MCF 10A (cell line): ENCODE results near the gene COBL. TPM values are rescaled to one million over a fixed set of nuclear protein-coding genes. Genes with fewer than 3 reads are reported as not detected.

Experiments
- BruUV-seq: library from RNA; stranded (reverse); fragments of 400-500 nt; replicated peaks from 2 replicates; lab custom pipeline; 2021; lab: Mats Ljungman, UMichigan
- CTCF ChIA-PET: fragments of 300-600 bp; sonication (Branson Sonifier 250); formaldehyde crosslinking; extraction: SDS; loops from one replicate; lab custom pipeline; 2021; ENCODE audit warnings: antibody characterized with exemption, inconsistent platforms; lab: Yijun Ruan, JAX
- POLR2A ChIA-PET: fragments of 300-600, 350-650 bp; sonication (Branson Sonifier 250); formaldehyde crosslinking; extraction: SDS; loops from one replicate; lab custom pipeline; 2020; ENCODE audit warnings: antibody characterized with exemption, inconsistent platforms; lab: Yijun Ruan, JAX
- DNase-seq: peaks from one replicate; pipeline ENCODE4 v3.0.0-alpha.2; 2018; ENCODE audit not compliant: unreplicated experiment
- H3K27ac Mint-ChIP-seq: one replicate; pipeline ENCODE4 v1.8.0; 2022; ENCODE audit warnings: mild to moderate bottlenecking, low read depth, mixed read lengths; ENCODE audit not compliant: unreplicated experiment
- H3K27me3 Mint-ChIP-seq: one replicate; pipeline ENCODE4 v1.8.0; 2022; ENCODE audit warnings: mixed read lengths; ENCODE audit not compliant: insufficient read depth, unreplicated experiment
- H3K36me3 Mint-ChIP-seq: one replicate; pipeline ENCODE4 v1.8.0; 2022; ENCODE audit warnings: mild to moderate bottlenecking, moderate library complexity, mixed read lengths; ENCODE audit not compliant: insufficient read depth, unreplicated experiment
- H3K4me1 Mint-ChIP-seq: one replicate; pipeline ENCODE4 v1.8.0; 2022; ENCODE audit warnings: mixed read lengths; ENCODE audit not compliant: insufficient read depth, unreplicated experiment
- H3K4me3 Mint-ChIP-seq: one replicate; pipeline ENCODE4 v1.8.0; 2022; ENCODE audit warnings: mild to moderate bottlenecking, moderate library complexity, mixed read lengths; ENCODE audit not compliant: unreplicated experiment
- H3K9me3 Mint-ChIP-seq: one replicate; pipeline ENCODE4 v1.8.0; 2022; ENCODE audit warnings: mixed read lengths; ENCODE audit not compliant: unreplicated experiment
- intact Hi-C: fragments of 100-400 bp; cut with micrococcal nuclease; formaldehyde crosslinking; loops from 2 replicates; pipeline ENCODE4 v1.14.1; 2022
- total RNA-seq: library from RNA; stranded (reverse); gene quantifications from 2 replicates; pipeline ENCODE4 v1.2.3, GENCODE V29; 2022
- TF ChIP-seq, protein P1 (sequence below): fragments of 200-600 bp; IDR thresholded peaks from one replicate; pipeline ENCODE4 v1.8.0; 2022; ENCODE audit warnings: antibody characterized with exemption, mild to moderate bottlenecking; ENCODE audit not compliant: unreplicated experiment

Gene COBL
- total RNA-seq, 1 experiment from 2014 or later = 12.3 TPM

- peaks cover 26% of the 10 kb centered on the region for H3K4me1 Mint-ChIP-seq
- H3K4me3 Mint-ChIP-seq = peak overlapping the region; percentile 9
- DNase-seq = peak; percentile 66
- CTCF ChIA-PET = interaction anchor here (0.5 to 9.3 kb wide), 37 partner anchors 10 to 1193 kb away, joined by 3 to 137 read pairs (median 5); no protein-coding TSS in a partner anchor
- peak overlapping the region; percentile 5 for H3K27ac Mint-ChIP-seq
- intact Hi-C loops = no loop called here
- H3K9me3 Mint-ChIP-seq = no peaks in the 10 kb centered on the region
- BruUV-seq = no TSS peak
- H3K36me3 Mint-ChIP-seq = no peaks in the 10 kb centered on the region
- POLR2A ChIA-PET = interaction anchor here (1.0 to 1.9 kb wide), 10 partner anchors 34 to 143 kb away, joined by 3 to 9 read pairs (median 4); no protein-coding TSS in a partner anchor
- H3K27me3 Mint-ChIP-seq = peaks cover 11% of the 10 kb centered on the region
- TF ChIP-seq, protein P1, sequence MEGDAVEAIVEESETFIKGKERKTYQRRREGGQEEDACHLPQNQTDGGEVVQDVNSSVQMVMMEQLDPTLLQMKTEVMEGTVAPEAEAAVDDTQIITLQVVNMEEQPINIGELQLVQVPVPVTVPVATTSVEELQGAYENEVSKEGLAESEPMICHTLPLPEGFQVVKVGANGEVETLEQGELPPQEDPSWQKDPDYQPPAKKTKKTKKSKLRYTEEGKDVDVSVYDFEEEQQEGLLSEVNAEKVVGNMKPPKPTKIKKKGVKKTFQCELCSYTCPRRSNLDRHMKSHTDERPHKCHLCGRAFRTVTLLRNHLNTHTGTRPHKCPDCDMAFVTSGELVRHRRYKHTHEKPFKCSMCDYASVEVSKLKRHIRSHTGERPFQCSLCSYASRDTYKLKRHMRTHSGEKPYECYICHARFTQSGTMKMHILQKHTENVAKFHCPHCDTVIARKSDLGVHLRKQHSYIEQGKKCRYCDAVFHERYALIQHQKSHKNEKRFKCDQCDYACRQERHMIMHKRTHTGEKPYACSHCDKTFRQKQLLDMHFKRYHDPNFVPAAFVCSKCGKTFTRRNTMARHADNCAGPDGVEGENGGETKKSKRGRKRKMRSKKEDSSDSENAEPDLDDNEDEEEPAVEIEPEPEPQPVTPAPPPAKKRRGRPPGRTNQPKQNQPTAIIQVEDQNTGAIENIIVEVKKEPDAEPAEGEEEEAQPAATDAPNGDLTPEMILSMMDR = no peak
Measured at GRCh38 chr7:51226063-51226755, 90.4 kb downstream of the COBL start.

DNA sequence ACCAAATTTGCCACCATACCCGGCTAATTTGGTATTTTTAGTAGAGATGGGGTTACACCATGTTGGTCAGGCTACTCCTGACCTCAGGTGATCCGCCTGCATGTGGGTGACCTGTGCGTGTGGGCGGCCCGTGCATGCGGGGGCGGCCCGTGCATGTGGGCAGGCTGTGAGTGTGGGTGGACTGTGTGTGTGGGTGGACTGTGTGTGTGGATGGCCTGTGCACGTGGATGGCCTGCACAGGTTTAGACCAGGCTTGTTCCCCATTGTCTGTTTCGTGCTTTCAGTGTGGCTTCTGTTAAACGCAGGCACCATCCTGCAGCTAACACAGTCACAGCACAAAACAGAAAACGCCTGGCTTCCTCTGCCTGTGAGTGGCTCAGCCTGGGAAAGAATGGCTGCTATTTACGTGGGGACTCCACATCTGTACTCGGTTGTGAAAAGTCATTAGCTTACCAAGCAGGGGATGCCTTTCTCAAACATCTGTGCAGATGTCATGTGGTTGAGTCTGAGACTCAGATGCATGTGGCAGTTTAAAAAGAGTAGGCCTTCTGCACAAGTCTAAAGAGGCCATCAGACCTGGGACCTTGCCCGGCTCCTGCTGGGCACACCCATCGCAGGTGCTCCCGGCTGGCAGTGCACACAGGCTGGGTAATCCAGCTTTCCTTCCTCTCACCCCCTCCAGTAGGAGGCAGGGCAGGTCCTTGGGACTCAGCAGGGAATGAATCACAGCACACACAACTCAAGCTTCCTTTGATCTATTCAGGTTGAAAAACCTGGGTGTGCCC lies 91.6 kb downstream of the COBL start:
- H3K4me1 Mint-ChIP-seq = peaks cover 26% of the 10 kb centered on the region
- H3K27ac Mint-ChIP-seq = peak overlapping the region; percentile 5
- DNase-seq = peak; percentile 79
- CTCF ChIA-PET = interaction anchor here (0.6 to 9.3 kb wide), 51 partner anchors 9 to 756 kb away, joined by 3 to 137 read pairs (median 5); no protein-coding TSS in a partner anchor
- peaks cover 2% of the 10 kb centered on the region for H3K27me3 Mint-ChIP-seq
- H3K9me3 Mint-ChIP-seq = no peaks in the 10 kb centered on the region
- BruUV-seq = no TSS peak
- POLR2A ChIA-PET = interaction anchor here (0.9 to 1.9 kb wide), 13 partner anchors 16 to 144 kb away, joined by 3 to 9 read pairs (median 4); no protein-coding TSS in a partner anchor
- intact Hi-C loops = loop anchor here (1.0 kb wide), 4 partner anchors 63 to 142 kb away; partner anchors contain the start of gene COBL
- H3K36me3 Mint-ChIP-seq = no peaks in the 10 kb centered on the region
- no peak overlapping the region for H3K4me3 Mint-ChIP-seq
- TF ChIP-seq, protein P1 = peak; percentile 47

- CTCF ChIA-PET = interaction anchor here (0.7 to 9.3 kb wide), 4 partner anchors 34 to 144 kb away, joined by 3 to 137 read pairs (median 116); no protein-coding TSS in a partner anchor
- POLR2A ChIA-PET = interaction anchor here (0.9 kb wide), 1 partner anchor 92 kb away, joined by 3 read pairs; no protein-coding TSS in a partner anchor
- H3K36me3 Mint-ChIP-seq = no peaks in the 10 kb centered on the region
- intact Hi-C loops = no loop called here
- H3K27me3 Mint-ChIP-seq = no peaks in the 10 kb centered on the region
- TF ChIP-seq, protein P1 = no peak
- BruUV-seq = no TSS peak
- H3K4me3 Mint-ChIP-seq = no peak overlapping the region
- H3K9me3 Mint-ChIP-seq = no peaks in the 10 kb centered on the region
- peak overlapping the region; percentile 28 for H3K27ac Mint-ChIP-seq
- DNase-seq = no peak
- peaks cover 22% of the 10 kb centered on the region for H3K4me1 Mint-ChIP-seq
Measured at GRCh38 chr7:51223505-51223904, 93.1 kb downstream of the COBL start.
